ENCODE data around the gene ITIH5. TPM values are rescaled to one million over a fixed set of nuclear protein-coding genes. Genes with fewer than 3 reads are reported as not detected.

ITIH5 gene
- total RNA-seq, 1 donor from 2014 or later = not detected

- no peak for DNase-seq (ENCODE audit: low read depth)
- no peak for TF ChIP-seq CTCF (conservative IDR thresholded peaks at IDR 0.05; ENCODE audit: low read depth, low read length)
- H3K4me3 ChIP-seq (ENCODE audit: low read depth, low read length) = no peak overlapping the region
These were observed 70.4 kb downstream of the ITIH5 start for GRCh38 chr10:7596356-7596755.

DNA sequence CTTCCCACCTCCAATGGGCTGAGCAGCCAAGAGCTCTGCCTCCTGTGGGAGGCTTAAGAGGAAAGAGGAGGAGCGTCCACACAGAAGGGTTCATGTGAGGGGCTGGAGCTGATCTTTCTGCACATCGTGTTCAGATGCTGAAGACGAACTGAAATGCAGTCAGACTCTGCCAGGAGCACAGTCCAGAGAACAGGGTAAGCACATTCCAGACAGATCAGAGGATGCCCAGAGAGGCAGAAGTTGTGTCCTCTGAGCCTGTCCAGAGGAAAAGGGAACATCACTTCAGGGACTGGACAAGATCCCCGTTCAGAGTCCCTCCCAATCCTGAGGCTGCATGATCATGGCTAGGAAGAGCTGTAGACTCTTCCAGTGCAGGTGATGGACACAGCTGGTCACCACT lies 72.9 kb downstream of the ITIH5 start:
- TF ChIP-seq CTCF (conservative IDR thresholded peaks at IDR 0.05; ENCODE audit: low read depth, low read length) = no peak
- DNase-seq (ENCODE audit: low read depth) = no peak
- H3K4me3 ChIP-seq (ENCODE audit: low read depth, low read length) = no peak overlapping the region

- no peak for TF ChIP-seq CTCF (conservative IDR thresholded peaks at IDR 0.05; ENCODE audit: low read depth, low read length)
- DNase-seq (ENCODE audit: low read depth) = no peak
- no peak overlapping the region for H3K4me3 ChIP-seq (ENCODE audit: low read depth, low read length)
These were observed 73.7 kb downstream of the ITIH5 start for GRCh38 chr10:7593063-7593462.

- no peak for TF ChIP-seq CTCF (conservative IDR thresholded peaks at IDR 0.05; ENCODE audit: low read depth, low read length)
- no peak for DNase-seq (ENCODE audit: low read depth)
These were observed 74.1 kb downstream of the ITIH5 start for GRCh38 chr10:7592627-7593026.

DNA sequence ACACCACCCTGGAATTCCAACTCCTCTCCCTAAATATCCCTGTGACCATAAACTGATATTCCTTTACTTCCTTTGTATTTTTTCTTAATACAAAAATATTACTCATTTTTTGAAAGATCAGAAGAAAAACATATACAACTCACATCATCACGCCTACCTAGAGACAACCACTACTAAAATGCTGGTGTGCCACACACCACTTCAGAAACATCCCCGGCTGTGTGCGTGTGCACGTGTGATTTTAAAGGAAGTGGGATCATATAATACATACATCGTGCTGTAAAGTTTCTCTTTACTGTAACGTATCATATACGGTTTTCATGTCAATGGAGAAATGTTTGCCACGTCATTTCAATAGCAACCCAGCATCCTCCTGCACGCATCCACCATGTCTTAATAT lies 76.5 kb downstream of the ITIH5 start:
- H3K4me3 ChIP-seq (ENCODE audit: low read depth, low read length) = no peak overlapping the region
- no peak for TF ChIP-seq CTCF (conservative IDR thresholded peaks at IDR 0.05; ENCODE audit: low read depth, low read length)
- DNase-seq (ENCODE audit: low read depth) = no peak

More at GRCh38 chr10:7592627-7593026, 74.1 kb downstream of the ITIH5 start:
- no peak overlapping the region for H3K4me3 ChIP-seq (ENCODE audit: low read depth, low read length)

- no peak for TF ChIP-seq CTCF (conservative IDR thresholded peaks at IDR 0.05; ENCODE audit: low read depth, low read length)
- no peak overlapping the region for H3K4me3 ChIP-seq (ENCODE audit: low read depth, low read length)
- no peak for DNase-seq (ENCODE audit: low read depth)
These were observed 77.0 kb downstream of the ITIH5 start for GRCh38 chr10:7589748-7590147.

GRCh38 chr10:7587865-7588188 lies 78.9 kb downstream of the ITIH5 start:
- no peak overlapping the region for H3K4me3 ChIP-seq (ENCODE audit: low read depth, low read length)
- no peak for DNase-seq (ENCODE audit: low read depth)
- no peak for TF ChIP-seq CTCF (conservative IDR thresholded peaks at IDR 0.05; ENCODE audit: low read depth, low read length)
